HG02588 (cell line): ENCODE results near the gene TBC1D1.
A peak's percentile ranks its signal among the peaks of the same experiment; 100 is the strongest.

Experiments used
- ATAC-seq: cut with Tn5 transposase; IDR thresholded peaks from one replicate; pipeline ENCODE4 v1.9.1; 2021; ENCODE audit warnings: mild to moderate bottlenecking, moderate library complexity; ENCODE audit not compliant: unreplicated experiment

Gene TBC1D1

GRCh38 chr4:37890801-37891259 lies at the start of gene TBC1D1:
Gene TBC1D1, plus strand, starts transcription at chr4:37891084. Its CDS starts 11,012 bp downstream, at chr4:37902096.
- ATAC-seq = peak; percentile 35

DNA sequence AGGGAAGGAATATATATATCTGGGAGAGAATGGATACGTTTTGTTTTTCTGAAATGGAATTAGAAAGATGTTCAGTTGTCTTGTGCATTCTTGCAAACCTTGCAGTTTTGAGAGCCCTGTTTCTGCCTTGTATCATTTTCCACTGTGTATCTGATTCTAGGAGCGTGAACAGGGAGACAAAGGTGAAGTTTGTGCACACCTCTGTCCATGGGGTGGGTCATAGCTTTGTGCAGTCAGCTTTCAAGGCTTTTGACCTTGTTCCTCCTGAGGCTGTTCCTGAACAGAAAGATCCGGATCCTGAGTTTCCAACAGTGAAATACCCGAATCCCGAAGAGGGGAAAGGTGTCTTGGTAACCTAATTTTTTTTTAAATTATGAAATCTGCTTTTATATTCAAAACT lies 46.7 kb upstream of the TBC1D1 start:
- ATAC-seq = no peak

DNA sequence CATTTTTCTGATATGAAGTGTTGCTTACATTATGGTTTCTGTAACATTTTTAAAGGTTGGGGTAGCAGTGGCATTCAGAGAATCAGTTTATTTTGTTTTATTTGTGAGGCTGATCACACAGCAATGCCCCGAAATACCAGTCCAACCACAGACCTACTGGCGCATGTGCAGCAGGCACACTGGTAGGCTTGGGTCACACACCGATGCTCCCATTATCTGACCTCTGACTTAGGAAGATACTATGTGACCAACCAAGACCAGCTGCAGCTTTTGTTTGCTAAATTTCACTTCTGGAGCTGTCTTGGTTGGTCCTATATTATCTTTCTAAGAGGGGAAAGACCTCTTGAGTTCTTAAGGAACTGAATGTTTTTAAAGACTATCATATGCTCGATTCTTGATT lies 45.7 kb upstream of the TBC1D1 start:
- no peak for ATAC-seq

DNA sequence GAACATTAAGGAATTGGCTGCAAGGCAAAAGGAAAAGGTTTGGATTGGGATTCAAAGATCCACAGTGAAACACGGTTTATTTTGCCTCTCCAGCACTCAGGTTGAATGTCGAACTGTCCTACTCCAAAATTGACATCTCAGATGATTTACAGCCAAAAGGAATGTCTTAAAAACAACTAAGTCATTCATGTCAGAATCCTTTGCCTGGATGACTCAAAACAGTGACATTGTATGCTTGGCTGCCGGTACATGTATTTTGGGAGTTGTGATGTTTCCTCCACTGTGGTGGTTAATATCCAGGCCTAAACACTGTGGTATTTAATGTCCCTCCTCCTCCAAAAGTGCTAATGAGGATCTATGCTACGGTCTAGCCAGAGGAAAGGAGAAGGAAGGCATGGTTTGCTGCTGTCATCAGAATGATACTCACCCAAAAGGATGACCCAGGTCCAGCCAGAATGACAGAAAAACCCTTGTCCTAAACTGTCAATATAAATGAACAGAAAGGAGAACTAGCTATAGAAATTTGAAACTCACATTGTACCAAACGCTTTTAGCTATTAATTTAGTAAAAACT lies 43.5 kb upstream of the TBC1D1 start:
- ATAC-seq = no peak

DNA sequence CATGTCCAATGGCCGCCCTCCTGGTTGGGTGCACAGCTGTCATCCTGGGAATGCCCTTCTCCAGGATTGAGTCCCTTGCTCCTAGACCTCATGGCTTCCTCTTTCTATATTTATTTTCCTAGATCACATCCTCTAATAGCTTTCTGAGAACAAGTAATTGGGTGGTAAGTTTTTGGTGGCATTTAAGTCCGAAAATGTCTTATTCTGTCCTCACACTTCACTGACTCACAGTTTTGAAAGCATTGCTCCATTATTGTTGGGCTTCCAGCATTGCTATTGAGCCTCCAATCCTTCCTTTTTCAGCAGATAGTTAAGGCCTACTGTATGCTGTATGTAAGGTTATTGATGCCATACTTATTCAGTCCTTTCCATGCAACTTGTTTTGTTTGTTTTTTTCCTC lies 38.5 kb upstream of the TBC1D1 start:
- ATAC-seq = no peak

DNA sequence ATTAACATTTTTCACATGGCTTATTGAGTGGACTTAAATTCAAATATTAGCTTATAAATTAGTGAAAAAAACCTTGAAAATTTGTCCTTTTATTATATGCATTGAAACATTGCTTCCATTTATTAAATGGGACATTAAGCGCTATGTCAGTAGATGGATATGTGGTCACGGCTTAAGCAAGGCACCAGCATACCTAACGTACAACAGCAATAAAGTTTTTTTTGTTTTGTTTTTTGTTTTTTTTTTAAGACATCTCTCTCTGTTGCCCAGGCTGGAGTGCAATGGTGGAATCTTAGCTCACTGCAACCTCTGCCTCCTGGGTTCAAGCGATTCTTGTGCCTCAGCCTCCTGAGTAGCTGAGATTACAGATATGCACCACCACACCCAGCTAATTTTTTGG lies 32.8 kb upstream of the TBC1D1 start:
- no peak for ATAC-seq

GRCh38 chr4:37858872-37859271 lies 32.0 kb upstream of the TBC1D1 start:
- ATAC-seq = no peak

DNA sequence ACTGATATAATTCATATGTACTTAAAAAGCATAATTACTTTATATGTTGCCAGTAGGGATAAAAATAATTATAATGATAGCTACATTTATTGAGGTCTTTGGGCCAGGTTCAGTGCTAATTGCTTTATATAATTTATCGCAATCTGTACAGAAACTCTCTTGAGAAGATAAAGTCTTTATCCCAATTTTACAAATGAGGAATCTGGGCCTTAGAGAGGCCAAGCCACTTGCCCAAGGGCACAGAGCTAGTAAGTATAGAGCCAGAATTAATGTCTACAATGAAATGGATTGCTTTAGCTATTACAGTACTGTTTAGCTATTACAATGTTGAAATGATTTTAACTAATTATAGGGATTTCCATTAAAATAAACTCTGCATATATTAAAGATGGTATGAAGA lies 30.6 kb upstream of the TBC1D1 start:
- no peak for ATAC-seq

DNA sequence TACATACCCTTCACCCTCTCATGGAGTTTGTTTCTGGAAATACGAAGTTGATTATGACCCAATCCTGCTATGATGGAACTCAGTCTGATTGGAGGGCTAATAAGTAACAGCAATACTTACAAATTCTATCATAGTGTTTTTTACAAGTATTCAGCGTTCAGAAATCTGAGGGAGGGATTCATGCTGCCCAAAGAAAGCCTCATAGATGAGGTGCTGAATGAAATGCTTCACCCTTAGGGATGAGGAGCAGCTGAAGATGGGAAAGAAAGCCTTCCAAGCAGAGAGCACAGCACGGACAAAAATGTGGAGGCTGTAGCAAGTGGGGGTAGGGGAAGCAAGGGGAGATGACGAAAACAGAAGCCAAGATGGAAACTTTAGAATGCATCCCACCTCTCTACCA lies 27.9 kb upstream of the TBC1D1 start:
- ATAC-seq = no peak

- ATAC-seq = no peak
Measured at GRCh38 chr4:37864786-37865185, 26.1 kb upstream of the TBC1D1 start.

- no peak for ATAC-seq
Measured at GRCh38 chr4:37865450-37865849, 25.4 kb upstream of the TBC1D1 start.

- no peak for ATAC-seq
Measured at GRCh38 chr4:37867102-37867501, 23.8 kb upstream of the TBC1D1 start.

DNA sequence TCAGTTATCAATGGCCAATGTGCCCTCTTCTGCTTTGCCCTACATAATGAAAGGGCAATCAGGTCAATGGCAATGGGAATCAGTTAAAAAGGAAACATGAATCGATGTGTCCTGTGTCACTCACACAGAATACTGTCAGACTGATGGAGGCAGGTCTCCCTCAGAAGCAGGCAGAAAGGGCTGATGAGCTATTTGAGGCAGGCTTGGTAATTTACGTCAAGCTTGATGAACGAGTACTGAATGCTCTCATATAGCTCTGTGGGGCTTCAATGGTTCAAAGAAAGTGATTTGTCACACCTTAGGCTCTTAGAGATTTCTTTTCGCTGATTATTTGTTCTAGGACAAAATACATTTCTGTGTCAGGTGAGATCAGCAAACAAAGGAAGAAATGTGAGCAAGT lies 22.6 kb upstream of the TBC1D1 start:
- no peak for ATAC-seq

DNA sequence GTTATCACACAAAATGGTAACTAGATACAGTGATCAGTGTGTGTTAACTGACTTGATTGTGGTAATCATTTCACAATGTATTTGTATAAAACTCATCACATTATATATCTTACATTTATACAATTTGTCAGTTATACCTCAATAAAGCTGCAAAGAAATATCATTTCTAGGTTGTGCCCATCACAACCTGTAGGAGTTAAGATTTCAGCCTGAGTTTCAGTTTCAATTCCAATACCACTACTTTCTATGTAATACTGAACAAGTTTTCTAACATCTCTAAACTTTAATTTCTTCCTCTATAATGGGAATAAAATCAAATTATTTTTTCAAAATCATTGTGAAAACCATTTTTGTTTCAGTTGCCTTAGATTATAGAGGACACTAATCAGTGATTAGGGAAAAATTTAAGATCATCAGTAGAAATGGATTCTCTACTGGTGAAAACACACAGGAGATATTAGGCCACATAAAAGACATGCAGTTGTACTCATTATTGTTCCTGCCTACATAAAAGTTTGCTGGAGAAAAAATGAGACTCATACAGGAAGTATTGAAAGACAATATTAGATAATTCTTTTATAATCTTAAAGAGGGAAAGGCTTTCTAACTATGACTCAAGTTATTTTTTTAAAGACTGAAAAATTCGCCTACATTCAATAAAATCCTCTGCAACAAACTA lies 18.4 kb upstream of the TBC1D1 start:
- ATAC-seq = no peak

GRCh38 chr4:37873386-37873785 lies 17.5 kb upstream of the TBC1D1 start:
- no peak for ATAC-seq

DNA sequence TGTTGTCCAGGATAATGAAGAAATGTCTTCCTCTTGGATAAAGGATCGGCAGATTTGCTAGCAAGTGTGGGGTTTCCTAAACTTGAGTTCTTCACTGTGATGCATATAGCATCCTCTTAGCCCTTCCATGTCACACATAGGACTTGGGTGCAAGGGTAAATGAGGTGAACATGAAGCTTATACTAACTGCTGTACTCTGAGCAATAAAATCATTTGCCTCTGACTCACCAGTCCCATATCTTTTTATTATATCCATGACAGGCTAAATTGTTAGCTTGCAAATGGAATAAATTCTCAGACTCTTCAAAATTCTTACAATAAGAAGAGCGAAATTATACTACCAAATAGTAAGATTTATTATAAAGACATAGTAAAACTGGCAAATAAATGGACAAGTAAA lies 14.7 kb upstream of the TBC1D1 start:
- no peak for ATAC-seq

DNA sequence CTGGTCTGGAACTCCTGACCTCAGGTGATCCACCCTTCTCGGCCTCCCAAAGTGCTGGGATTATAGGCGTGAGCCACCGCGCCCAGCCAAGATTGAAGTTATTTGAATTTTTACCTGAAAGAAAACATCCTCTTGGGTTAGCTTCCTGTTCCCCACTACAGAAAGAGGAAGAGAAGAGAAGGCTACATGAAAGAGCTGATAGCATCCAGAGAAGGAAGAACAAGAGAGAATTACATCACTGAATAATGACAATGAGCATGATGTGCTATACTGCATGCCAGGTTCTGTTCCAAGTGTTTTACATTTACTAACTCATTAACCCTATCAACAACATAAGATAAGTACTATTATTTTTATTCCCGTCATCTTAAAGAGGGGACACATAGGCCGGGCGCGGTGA lies 11.5 kb upstream of the TBC1D1 start:
- no peak for ATAC-seq

GRCh38 chr4:37881811-37882210 lies 9.1 kb upstream of the TBC1D1 start:
- no peak for ATAC-seq

DNA sequence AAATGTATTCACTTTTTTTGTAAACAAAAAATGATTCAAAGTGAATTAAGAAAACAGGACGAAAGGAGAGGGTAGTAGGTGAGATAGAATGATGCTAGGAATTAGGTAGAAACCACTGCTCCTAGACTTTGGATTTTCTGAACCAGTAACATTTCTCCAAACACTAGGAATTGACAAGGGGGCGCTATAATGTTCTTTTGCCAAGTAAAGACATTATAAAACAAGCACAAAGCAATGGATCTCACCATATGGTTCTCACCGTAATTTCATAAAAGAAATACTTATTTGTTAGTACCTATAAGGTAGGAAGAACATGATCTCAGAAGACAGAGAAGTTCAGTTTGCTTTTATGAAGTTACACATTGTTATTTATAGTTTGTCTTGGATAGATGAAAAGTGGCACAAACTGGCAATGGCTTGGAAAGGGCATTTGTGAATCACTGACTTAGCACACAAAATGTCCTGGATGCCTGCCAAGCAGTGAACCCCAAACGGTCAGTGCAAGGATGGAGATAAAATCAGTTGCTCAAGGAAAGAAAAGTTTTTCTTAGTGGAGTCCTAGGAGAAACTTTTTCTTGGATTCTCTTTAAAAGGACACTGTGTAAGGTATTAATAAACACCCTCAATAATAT lies 8.1 kb upstream of the TBC1D1 start:
- ATAC-seq = no peak

DNA sequence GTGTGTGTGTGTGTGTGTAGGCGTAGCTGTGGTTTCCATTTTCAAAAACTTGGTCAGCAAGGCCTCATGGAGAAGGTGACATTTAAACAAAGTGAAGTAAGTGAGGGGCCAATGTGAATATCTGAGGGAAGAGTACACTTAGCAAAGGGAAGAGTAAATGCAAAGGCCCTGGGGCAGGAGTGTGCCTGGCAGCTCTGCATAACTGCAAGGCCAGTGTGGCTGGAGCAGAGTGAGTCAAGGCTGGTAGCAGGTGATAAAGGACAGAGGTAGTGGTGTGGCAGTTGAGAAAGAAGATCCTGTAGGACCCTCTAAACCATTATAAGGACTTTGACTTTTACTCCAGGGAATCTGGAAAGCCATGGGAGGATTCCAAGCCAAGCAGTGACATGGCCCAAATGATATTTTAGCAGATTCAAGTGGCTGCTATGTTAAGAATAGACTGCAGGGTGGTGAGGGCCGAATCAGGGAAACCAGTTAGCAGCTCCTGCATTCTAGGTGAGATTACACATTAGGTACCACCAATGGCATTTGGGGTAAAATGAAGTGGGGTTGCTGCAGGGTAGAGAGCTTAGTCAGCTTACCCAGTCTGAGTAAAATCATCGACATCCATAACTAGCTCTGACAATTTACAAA lies 5.9 kb upstream of the TBC1D1 start:
- ATAC-seq = no peak

DNA sequence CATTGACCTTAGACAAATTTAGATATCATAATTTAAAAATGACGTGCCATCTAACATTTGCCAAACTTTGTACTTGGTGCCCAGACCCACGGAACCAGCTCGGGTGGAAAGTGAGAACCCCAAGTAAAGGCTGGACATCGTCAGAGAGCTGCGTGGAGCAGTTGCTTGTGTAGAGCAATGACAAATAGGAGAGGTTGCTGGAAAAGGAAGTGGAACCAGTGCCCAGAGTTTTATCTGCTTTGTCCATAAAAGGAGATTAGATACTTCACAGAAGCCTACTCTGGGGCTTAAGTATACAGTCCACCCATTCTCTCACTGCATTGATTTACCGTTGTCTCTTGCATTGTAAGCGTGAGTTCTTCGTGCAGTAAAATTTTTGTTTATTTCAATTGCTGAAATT lies 5.4 kb upstream of the TBC1D1 start:
- ATAC-seq = no peak
